ENCODE results near the gene CTNNA3. TPM values are rescaled to one million over a fixed set of nuclear protein-coding genes. Genes with fewer than 3 reads are reported as not detected.

CTNNA3 gene
- total RNA-seq = 0.30 and 0.39 TPM in 2 replicates
- long read RNA-seq = 0 reads

GRCh38 chr10:67696029-67696428 is at the start of gene CTNNA3:
Gene CTNNA3 (minus strand): TSS chr10:67696195.
- peaks cover 40% of the 10 kb centered on the region for H3K27me3 Mint-ChIP-seq (ENCODE audit: unreplicated experiment)
- H3K4me1 Mint-ChIP-seq (ENCODE audit: unreplicated experiment) = peaks cover 1% of the 10 kb centered on the region
- no peak for TF ChIP-seq CTCF (IDR thresholded peaks at IDR 0.05)
- H3K36me3 Mint-ChIP-seq (ENCODE audit: unreplicated experiment) = no peaks in the 10 kb centered on the region
- H3K9me3 Mint-ChIP-seq (ENCODE audit: unreplicated experiment) = no peaks in the 10 kb centered on the region
- DNase-seq (ENCODE audit: extremely low spot score, unreplicated experiment) = no peak
- no peak within 1 kb of the TSS for H3K27ac Mint-ChIP-seq (ENCODE audit: unreplicated experiment)
- no peak within 1 kb of the TSS for H3K4me3 Mint-ChIP-seq (ENCODE audit: unreplicated experiment)

GRCh38 chr10:67735430-67735829 is 39.4 kb upstream of the CTNNA3 start:
- no peak for TF ChIP-seq CTCF (IDR thresholded peaks at IDR 0.05)
- DNase-seq (ENCODE audit: extremely low spot score, unreplicated experiment) = no peak
- H3K4me1 Mint-ChIP-seq (ENCODE audit: unreplicated experiment) = no peaks in the 10 kb centered on the region
- peaks cover 44% of the 10 kb centered on the region for H3K27me3 Mint-ChIP-seq (ENCODE audit: unreplicated experiment)
- H3K4me3 Mint-ChIP-seq (ENCODE audit: unreplicated experiment) = no peak overlapping the region
- no peaks in the 10 kb centered on the region for H3K36me3 Mint-ChIP-seq (ENCODE audit: unreplicated experiment)
- H3K9me3 Mint-ChIP-seq (ENCODE audit: unreplicated experiment) = no peaks in the 10 kb centered on the region
- H3K27ac Mint-ChIP-seq (ENCODE audit: unreplicated experiment) = no peak overlapping the region

- TF ChIP-seq CTCF (IDR thresholded peaks at IDR 0.05) = no peak
- no peaks in the 10 kb centered on the region for H3K36me3 Mint-ChIP-seq (ENCODE audit: unreplicated experiment)
- H3K27me3 Mint-ChIP-seq (ENCODE audit: unreplicated experiment) = peaks cover 52% of the 10 kb centered on the region
- DNase-seq (ENCODE audit: extremely low spot score, unreplicated experiment) = no peak
- H3K4me1 Mint-ChIP-seq (ENCODE audit: unreplicated experiment) = no peaks in the 10 kb centered on the region
- no peaks in the 10 kb centered on the region for H3K9me3 Mint-ChIP-seq (ENCODE audit: unreplicated experiment)
- no peak overlapping the region for H3K27ac Mint-ChIP-seq (ENCODE audit: unreplicated experiment)
- H3K4me3 Mint-ChIP-seq (ENCODE audit: unreplicated experiment) = no peak overlapping the region
Measured at GRCh38 chr10:67733511-67733910, 37.5 kb upstream of the CTNNA3 start.

GRCh38 chr10:67725567-67725966 is 29.6 kb upstream of the CTNNA3 start:
- no peaks in the 10 kb centered on the region for H3K36me3 Mint-ChIP-seq (ENCODE audit: unreplicated experiment)
- H3K9me3 Mint-ChIP-seq (ENCODE audit: unreplicated experiment) = no peaks in the 10 kb centered on the region
- TF ChIP-seq CTCF (IDR thresholded peaks at IDR 0.05) = no peak
- no peak overlapping the region for H3K4me3 Mint-ChIP-seq (ENCODE audit: unreplicated experiment)
- H3K27me3 Mint-ChIP-seq (ENCODE audit: unreplicated experiment) = peaks cover 34% of the 10 kb centered on the region
- no peak for DNase-seq (ENCODE audit: extremely low spot score, unreplicated experiment)
- no peaks in the 10 kb centered on the region for H3K4me1 Mint-ChIP-seq (ENCODE audit: unreplicated experiment)
- H3K27ac Mint-ChIP-seq (ENCODE audit: unreplicated experiment) = no peak overlapping the region

DNA sequence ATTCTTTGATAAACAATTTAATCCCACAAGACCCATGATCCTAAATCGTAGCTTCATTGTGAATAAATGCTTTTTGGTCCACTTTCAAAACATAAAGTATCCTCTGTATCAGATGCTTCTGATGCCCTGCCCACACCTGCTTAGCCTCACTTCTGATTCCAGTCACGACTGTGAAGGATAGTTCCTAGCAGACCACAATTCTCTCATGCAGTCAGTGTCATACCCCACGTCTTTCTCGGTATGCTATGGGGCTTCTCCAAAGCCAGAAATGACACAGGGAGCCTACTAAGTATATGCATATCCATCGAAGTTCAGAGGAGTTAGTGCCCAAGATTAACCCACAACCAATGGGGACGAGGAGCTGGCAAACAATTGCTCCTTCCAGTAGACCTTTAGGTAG is 27.6 kb upstream of the CTNNA3 start:
- DNase-seq (ENCODE audit: extremely low spot score, unreplicated experiment) = no peak
- H3K4me3 Mint-ChIP-seq (ENCODE audit: unreplicated experiment) = no peak overlapping the region

More for the DNA sequence above, 27.6 kb upstream of the CTNNA3 start:
- no peak for TF ChIP-seq CTCF (IDR thresholded peaks at IDR 0.05)
- Mint-ChIP-seq H3K27ac (ENCODE audit: unreplicated experiment) (no peak overlapping the region), H3K9me3 (ENCODE audit: unreplicated experiment) (no peaks in the 10 kb centered on the region), H3K4me1 (ENCODE audit: unreplicated experiment) (no peaks in the 10 kb centered on the region), H3K27me3 (ENCODE audit: unreplicated experiment) (peaks cover 31% of the 10 kb centered on the region), H3K36me3 (ENCODE audit: unreplicated experiment) (no peaks in the 10 kb centered on the region)
